CD14-positive monocyte (primary cell): ENCODE results near the gene NAT9. TPM values are rescaled to one million over a fixed set of nuclear protein-coding genes. Genes with fewer than 3 reads are reported as not detected.
A peak's percentile ranks its signal among the peaks of the same experiment; 100 is the strongest.

Experiments used
- DNase-seq, 3 donors: peaks; one replicate each; pipeline ENCODE4 v3.0.0-alpha.2; 2011 to 2022
- H2AFZ ChIP-seq: 2 replicates; pipeline ENCODE4 v1.6.0; 2012; ENCODE audit warnings: mild to moderate bottlenecking, low read depth, low read length, inconsistent platforms; ENCODE audit not compliant: insufficient read depth, poor library complexity, severe bottlenecking
- H3K27ac ChIP-seq, 2 donors: 1 replicate in 1 of 2; 2 replicates in 1 of 2; pipeline ENCODE4 v1.5.1; 2012 to 2013; ENCODE audit warnings: low read length in 2 of 2, control low read depth in 1 of 2, inconsistent platforms in 1 of 2, low read depth in 1 of 2, mild to moderate bottlenecking in 1 of 2
- H3K27me3 ChIP-seq, 2 donors: one replicate each; pipeline versions ENCODE4 v1.6.0 to v1.6.1; 2011 to 2013; ENCODE audit warnings: low read length in 2 of 2; ENCODE audit not compliant: control insufficient read depth in 2 of 2, insufficient read depth in 2 of 2
- H3K36me3 ChIP-seq, 2 donors: replicated peaks in 1 of 2; 1 replicate in 1 of 2; 2 replicates in 1 of 2; pipeline versions ENCODE4 v1.5.1 to v1.6.1; 2012 to 2013; ENCODE audit warnings: low read length in 2 of 2, control low read depth in 1 of 2, inconsistent platforms in 1 of 2, mild to moderate bottlenecking in 1 of 2; ENCODE audit not compliant: insufficient read depth in 2 of 2, control insufficient read depth in 1 of 2
- H3K4me1 ChIP-seq, 2 donors: 1 replicate in 1 of 2; 2 replicates in 1 of 2; pipeline versions ENCODE4 v1.5.1 to v1.6.1; 2012 to 2013; ENCODE audit warnings: low read length in 2 of 2, control low read depth in 1 of 2, inconsistent platforms in 1 of 2, mild to moderate bottlenecking in 1 of 2, moderate library complexity in 1 of 2; ENCODE audit not compliant: insufficient read depth in 2 of 2, control insufficient read depth in 1 of 2
- H3K4me2 ChIP-seq: replicated peaks from 2 replicates; pipeline ENCODE3; 2012; ENCODE audit warnings: low read length, moderate library complexity, mild to moderate bottlenecking; ENCODE audit not compliant: poor library complexity, severe bottlenecking; ENCODE audit errors: extremely low read depth
- H3K4me3 ChIP-seq, 3 experiments: fragments of 200-600 bp in 1 of 3; sonication (generic) in 1 of 3; replicated peaks in 1 of 3; 1 replicate in 2 of 3; 2 replicates in 1 of 3; pipeline ENCODE4 v1.5.1; 2011 to 2013; ENCODE audit warnings: low read length in 3 of 3, mild to moderate bottlenecking in 3 of 3, control low read depth in 2 of 3, low read depth in 2 of 3, inconsistent platforms in 1 of 3, moderate library complexity in 1 of 3
- H3K79me2 ChIP-seq: 2 replicates; pipeline ENCODE4 v1.6.0; 2012; ENCODE audit warnings: mild to moderate bottlenecking, control low read depth, inconsistent platforms, low read length, moderate library complexity; ENCODE audit not compliant: insufficient read depth
- H3K9ac ChIP-seq: 2 replicates; pipeline ENCODE4 v1.6.0; 2017; ENCODE audit warnings: low read length, mild to moderate bottlenecking; ENCODE audit not compliant: insufficient read depth, poor library complexity, severe bottlenecking
- H3K9me3 ChIP-seq, 2 donors: replicated peaks in 1 of 2; 1 replicate in 1 of 2; 2 replicates in 1 of 2; pipeline versions ENCODE4 v1.5.1 to v1.6.1; 2012 to 2013; ENCODE audit warnings: low read length in 2 of 2, control low read depth in 1 of 2; ENCODE audit not compliant: control insufficient read depth in 1 of 2, insufficient read depth in 1 of 2
- H4K20me1 ChIP-seq: 2 replicates; pipeline ENCODE4 v1.6.0; 2012; ENCODE audit warnings: mild to moderate bottlenecking, low read length, control low read depth, moderate library complexity; ENCODE audit not compliant: insufficient read depth
- H3K27ac Mint-ChIP-seq, 7 donors: one replicate each; pipeline ENCODE4 v1.8.0; 2020; ENCODE audit warnings: mild to moderate bottlenecking in 7 of 7, mixed read lengths in 7 of 7, moderate library complexity in 6 of 7, inconsistent platforms in 2 of 7
- H3K27me3 Mint-ChIP-seq, 3 donors: one replicate each; pipeline ENCODE4 v1.8.0; 2021 to 2022; ENCODE audit warnings: low read depth in 3 of 3, mild to moderate bottlenecking in 3 of 3, mixed read lengths in 3 of 3, moderate library complexity in 3 of 3, inconsistent platforms in 1 of 3
- H3K36me3 Mint-ChIP-seq, 2 donors: one replicate each; pipeline ENCODE4 v1.8.0; 2020; ENCODE audit warnings: mixed read lengths in 2 of 2, inconsistent platforms in 1 of 2, mild to moderate bottlenecking in 1 of 2
- H3K4me1 Mint-ChIP-seq: one replicate; pipeline ENCODE4 v1.8.0; 2020; ENCODE audit warnings: mild to moderate bottlenecking, mixed read lengths
- H3K4me3 Mint-ChIP-seq, 2 donors: one replicate each; pipeline ENCODE4 v1.8.0; 2020; ENCODE audit warnings: mild to moderate bottlenecking in 2 of 2, mixed read lengths in 2 of 2, moderate library complexity in 1 of 2
- H3K9me3 Mint-ChIP-seq, 7 donors: one replicate each; pipeline ENCODE4 v1.8.0; 2020 to 2022; ENCODE audit warnings: mixed read lengths in 7 of 7, mild to moderate bottlenecking in 6 of 7, moderate library complexity in 6 of 7, inconsistent platforms in 2 of 7
- CTCF ChIP-seq: fragments of 200-600 bp; IDR thresholded peaks from one replicate; pipeline ENCODE4 v1.8.0; 2022; ENCODE audit warnings: antibody characterized with exemption, mild to moderate bottlenecking
- WGBS: methylation state at CpG from one replicate; pipeline ENCODE4 v1.1.5; 2013; ENCODE audit warnings: missing lambda C conversion rate; ENCODE audit not compliant: insufficient coverage; 5-methylcytosine and 5-hydroxymethylcytosine counted together
- intact Hi-C, 2 donors: fragments of 100-400 bp; cut with micrococcal nuclease; formaldehyde crosslinking; loops; one replicate each; pipeline versions ENCODE4 v1.15.0 to v1.15.1; 2023
- polyA plus RNA-seq, 3 donors: library from polyadenylated mRNA; depleted of rRNA in 1 of 3; unstranded in 2 of 3; stranded (reverse) in 1 of 3; fragments of 300-500 nt in 2 of 3; fragments of >200 nt in 1 of 3; fragmentation: Illumina TruSeq in 2 of 3; gene quantifications; 1 replicate in 2 of 3; 2 replicates in 1 of 3; pipeline ENCODE4 v1.2.3, GENCODE V29; 2012 to 2021

Gene NAT9
- polyA plus RNA-seq, 3 donors: 7.1 to 95.6 (median 7.8) TPM

GRCh38 chr17:74745548-74746177 is 30.5 kb downstream of the NAT9 start:
- Histone ChIP-seq H3K4me2 (no peak overlapping the region), H3K36me3 (no peaks in the 10 kb centered on the region), H3K4me1 (peaks cover 77 to 88% of the 10 kb centered on the region in 2 donors), H3K4me3 (no peak overlapping the region), H3K9ac (no peak overlapping the region), H3K9me3 (no peaks in the 10 kb centered on the region), H3K27ac (no peak overlapping the region), H4K20me1 (peaks cover 22% of the 10 kb centered on the region), H2AFZ (no peak overlapping the region), H3K79me2 (peaks cover 56% of the 10 kb centered on the region), H3K27me3 (no peaks in the 10 kb centered on the region)
- Mint-ChIP-seq H3K4me1 (peaks cover 74% of the 10 kb centered on the region), H3K36me3 (peaks cover 11 to 21% of the 10 kb centered on the region in 2 donors), H3K4me3 (no peak overlapping the region), H3K9me3 (peaks cover 0 to 2% (median 0%) of the 10 kb centered on the region in 7 donors), H3K27me3 (no peaks in the 10 kb centered on the region), H3K27ac (no peak overlapping the region)
- DNase-seq: no peak
- TF ChIP-seq CTCF: no peak
- WGBS: 100% methylated on average over 1 of the region's 8 CpGs
- intact Hi-C loops: loop anchor here in 1 of 2 donors (10.0 kb wide), 1 partner anchor 209 kb away; no protein-coding TSS in a partner anchor

- H3K36me3 ChIP-seq: no peaks in the 10 kb centered on the region
- Mint-ChIP-seq H3K4me3 (peak overlapping the region; percentile 35 to 45), H3K9me3 (peaks cover 0 to 2% (median 0%) of the 10 kb centered on the region in 7 donors), H3K27ac (peak overlapping the region in 6 of 7 donors; percentile 8 to 74 (median 47)), H3K4me1 (peaks cover 74% of the 10 kb centered on the region), H3K36me3 (peaks cover 9 to 21% of the 10 kb centered on the region in 2 donors), H3K27me3 (no peaks in the 10 kb centered on the region)
- peaks cover 14% of the 10 kb centered on the region for H4K20me1 ChIP-seq
- H3K79me2 ChIP-seq: peaks cover 55% of the 10 kb centered on the region
- intact Hi-C loops: loop anchor here (1.0 to 10.0 kb wide), 3 partner anchors 117 to 210 kb away; no protein-coding TSS in a partner anchor
- H2AFZ ChIP-seq: no peak overlapping the region
- peak; percentile 79 to 82 (median 80) for DNase-seq
- H3K4me2 ChIP-seq: peak overlapping the region; percentile 30
- H3K9ac ChIP-seq: no peak overlapping the region
- peak; percentile 100 for TF ChIP-seq CTCF
- H3K4me3 ChIP-seq: peak overlapping the region in 1 of 3 experiments; percentile 41
- H3K9me3 ChIP-seq: no peaks in the 10 kb centered on the region
- peaks cover 77 to 88% of the 10 kb centered on the region in 2 donors for H3K4me1 ChIP-seq
- H3K27me3 ChIP-seq: no peaks in the 10 kb centered on the region
- no peak overlapping the region for H3K27ac ChIP-seq
- WGBS: 25% methylated on average over 14 of the region's 24 CpGs
These were observed 31.2 kb downstream of the NAT9 start for GRCh38 chr17:74744714-74745547.
